GM21576 (cell line): ENCODE results near the gene FLACC1.
"Not testable (repeated sequence)": the region's sequence is repeated elsewhere in the genome, so short reads cannot be mapped to it uniquely, and the experiment has no call there.

ENCODE experiments used
- ATAC-seq: cut with Tn5 transposase; IDR thresholded peaks from one replicate; pipeline ENCODE4 v1.9.1; 2021; ENCODE audit warnings: mild to moderate bottlenecking, moderate library complexity; ENCODE audit not compliant: unreplicated experiment

The FLACC1 gene, protein sequence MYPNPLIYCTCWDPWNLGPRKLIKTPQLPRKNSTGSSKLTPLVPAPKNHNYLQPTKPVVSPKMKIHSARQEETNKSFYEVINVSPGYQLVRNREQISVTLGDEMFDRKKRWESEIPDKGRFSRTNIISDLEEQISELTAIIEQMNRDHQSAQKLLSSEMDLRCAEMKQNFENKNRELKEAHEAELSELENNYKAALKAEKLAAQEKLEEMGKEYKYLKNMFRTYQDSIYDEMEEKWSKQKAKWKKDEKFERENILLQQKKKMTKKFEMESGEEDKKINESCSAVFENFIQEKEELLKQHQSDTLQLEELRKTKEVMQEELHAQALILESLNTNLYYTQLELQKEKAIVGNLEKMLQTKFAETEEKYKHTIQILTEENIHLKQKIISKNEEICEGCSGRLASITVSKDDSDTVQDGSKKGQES

GRCh38 chr2:201357221-201357620, at the start of gene FLACC1:
Gene FLACC1 (minus strand): TSS chr2:201357345. CDS start chr2:201351404, 5,941 bp downstream.
- ATAC-seq = no peak

- no peak for ATAC-seq
Measured at GRCh38 chr2:201406077-201406662, 49.0 kb upstream of the FLACC1 start.

DNA sequence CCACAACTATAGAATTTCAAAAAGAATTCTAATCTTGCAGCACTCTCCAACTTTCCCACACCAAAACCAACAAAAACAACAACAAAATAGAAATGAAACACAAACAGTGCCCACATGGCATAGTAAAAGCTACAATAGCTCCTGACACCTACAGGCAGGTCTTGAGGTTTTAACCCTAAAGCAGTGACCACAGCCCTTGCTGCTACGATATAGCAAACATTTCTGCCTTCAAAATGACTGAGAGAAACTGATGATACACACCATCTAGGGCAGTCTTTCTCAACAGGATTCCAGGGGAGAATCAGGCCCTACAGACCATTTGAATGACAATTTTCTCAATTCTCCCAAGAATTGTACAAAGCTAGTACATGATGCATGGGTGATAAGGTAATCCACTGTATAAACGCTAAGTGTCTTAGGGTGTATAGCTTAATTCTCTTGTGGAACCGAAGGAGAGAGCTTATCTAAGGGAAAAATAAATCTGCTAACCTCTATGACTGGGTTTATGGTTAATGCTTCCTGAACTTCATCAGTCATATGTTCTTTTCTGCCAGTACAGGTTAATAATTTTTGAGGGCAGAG, 47.6 kb upstream of the FLACC1 start:
- no peak for ATAC-seq

DNA sequence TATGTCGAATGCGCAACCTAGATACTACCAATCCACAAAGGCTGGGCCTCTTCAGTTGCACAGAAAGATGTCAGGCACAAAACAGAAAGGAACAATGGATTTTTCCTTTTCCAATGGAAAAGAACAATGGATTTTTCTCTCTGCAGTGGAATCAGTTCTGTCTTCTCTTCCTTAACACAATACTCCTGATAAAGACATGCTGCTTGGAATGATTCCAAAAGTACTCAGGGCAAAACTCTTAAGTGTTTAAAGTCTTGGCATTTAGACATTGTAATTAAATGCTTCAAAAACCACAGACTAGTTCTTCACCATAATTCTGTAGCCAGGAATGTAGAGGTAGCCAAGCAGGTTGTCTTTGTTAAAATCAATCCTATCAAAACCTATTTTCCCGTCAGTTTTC, 46.7 kb upstream of the FLACC1 start:
- no peak for ATAC-seq

- no peak for ATAC-seq
Measured at GRCh38 chr2:201402651-201403562, 45.8 kb upstream of the FLACC1 start.

DNA sequence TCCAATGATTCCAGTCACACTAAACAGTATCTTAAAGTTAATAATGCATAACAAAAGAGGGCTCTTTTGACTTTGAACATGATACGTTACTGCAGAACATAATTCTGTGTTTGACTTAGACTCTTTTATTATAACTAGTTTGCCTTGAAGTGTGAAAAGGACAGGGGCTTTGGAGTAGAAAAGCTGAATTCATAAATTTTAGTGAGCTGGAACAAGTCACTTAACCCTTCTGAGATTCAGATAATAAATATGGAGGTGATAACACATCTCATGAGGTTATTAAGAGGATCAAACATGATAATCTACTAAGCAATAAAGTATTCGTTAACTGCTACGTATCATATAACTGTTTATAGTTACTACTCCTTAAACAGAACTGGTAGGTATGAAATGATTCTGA, 44.7 kb upstream of the FLACC1 start:
- no peak for ATAC-seq

DNA sequence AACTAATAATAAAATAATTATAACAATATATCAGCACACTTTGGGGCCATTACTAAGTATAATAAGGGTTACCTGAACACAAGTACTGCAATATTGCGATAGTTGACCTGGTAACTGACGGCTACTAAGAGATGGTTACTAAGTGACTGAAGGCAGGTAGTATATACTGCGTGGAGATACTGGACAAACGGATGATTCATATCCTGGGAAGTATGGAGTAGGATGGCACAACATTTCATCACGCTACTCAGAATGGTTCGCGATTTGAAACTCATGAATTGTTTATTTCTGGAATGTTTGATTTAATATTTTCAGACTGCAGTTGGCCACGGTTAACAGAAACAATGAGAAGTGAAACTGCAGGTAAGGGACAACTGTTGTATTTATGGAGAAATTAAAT, 39.5 kb upstream of the FLACC1 start:
- no peak for ATAC-seq

- no peak for ATAC-seq
Measured at GRCh38 chr2:201383136-201383535, 26.0 kb upstream of the FLACC1 start.

- ATAC-seq = no peak
Measured at GRCh38 chr2:201378496-201379397, 21.6 kb upstream of the FLACC1 start.

DNA sequence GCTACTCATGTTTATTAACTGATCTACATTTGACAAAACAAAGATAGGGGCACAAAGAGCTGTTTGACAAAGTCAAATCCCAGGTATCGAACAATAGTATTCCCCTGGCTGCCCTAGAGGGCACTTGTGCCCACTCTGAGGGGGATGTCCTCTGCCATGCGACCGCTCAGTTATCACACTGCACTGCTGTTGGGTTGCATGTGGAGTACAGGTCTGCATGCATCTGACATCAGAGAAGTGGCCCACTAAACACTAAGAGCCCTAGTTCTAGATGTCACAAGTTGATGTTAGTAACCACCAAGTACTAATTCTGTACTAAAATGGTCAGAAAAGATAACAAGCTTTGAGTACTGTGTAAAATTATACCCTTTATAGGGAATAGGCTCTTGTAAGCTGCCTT, 20.1 kb upstream of the FLACC1 start:
- no peak for ATAC-seq

DNA sequence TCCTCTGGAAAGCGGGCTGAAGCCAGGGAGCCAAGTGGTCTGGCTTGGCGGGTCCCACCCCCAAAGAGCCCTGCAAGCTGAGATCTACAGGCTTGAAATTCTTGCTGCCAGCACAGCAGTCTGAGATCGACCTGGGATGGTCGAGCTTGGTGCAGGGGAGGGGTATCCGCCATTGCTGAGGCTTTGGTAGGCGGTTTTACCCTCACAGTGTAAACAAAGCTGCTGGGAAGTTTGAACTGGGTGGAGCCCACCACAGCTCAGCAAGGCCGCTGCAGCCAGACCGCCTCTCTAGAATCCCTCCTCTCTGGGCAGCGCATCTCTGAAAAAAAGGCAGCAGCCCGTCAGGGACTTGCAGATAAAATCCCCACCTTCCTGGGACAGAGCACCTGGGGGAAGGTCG, 12.6 kb upstream of the FLACC1 start:
- ATAC-seq = no peak

DNA sequence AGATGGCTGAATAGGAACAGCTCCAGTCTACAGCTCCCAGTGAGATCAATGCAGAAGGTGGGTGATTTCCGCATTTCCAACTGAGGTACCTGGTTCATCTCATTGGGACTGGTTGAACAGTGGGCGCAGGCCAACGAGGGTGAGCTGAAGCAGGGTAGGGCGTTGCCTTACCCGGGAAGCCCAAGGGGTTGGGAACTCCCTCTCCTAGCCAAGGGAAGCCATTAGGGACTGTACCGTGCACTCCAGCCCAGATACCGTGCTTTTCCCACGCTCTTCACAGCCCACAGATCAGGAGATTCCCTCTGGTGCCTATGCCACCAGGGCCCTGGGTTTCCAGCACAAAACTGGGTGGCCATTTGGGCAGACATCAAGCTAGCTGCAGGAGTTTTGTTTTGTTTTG, 12.2 kb upstream of the FLACC1 start:
- not testable (repeated sequence) for ATAC-seq

- ATAC-seq = no peak
Measured at GRCh38 chr2:201366146-201366545, 9.0 kb upstream of the FLACC1 start.

DNA sequence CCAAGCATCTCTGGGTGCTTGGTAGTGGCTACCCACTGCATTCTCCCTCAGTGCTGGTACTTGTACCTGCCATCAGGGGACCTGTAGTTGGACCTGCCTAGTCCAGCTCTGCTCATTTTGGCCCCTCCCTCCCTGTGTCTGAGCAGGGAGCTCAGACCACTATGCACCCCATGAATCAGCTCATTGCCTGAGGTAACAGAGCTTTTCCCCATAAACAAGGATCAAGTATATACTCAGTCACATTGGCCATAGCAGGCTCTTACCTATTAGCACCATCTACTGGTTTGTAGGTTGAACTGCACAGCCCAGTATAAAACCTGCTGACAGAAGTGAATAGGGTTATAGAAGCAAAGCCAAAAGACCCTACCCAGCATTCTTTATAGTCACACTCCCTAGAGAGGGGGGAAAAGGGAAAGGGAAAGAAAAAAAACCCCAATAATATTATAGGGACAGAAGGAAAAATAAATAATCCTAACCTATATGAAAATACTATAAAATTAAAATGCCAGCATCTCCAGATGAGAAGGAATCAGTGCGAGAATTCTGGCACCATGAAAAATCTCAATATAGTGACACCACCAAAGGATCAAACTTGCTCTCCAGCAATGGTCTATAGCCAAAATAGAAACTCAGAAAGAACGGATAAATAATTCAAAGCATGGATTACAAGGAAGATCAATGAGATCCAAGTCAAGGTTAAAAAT, 6.9 kb upstream of the FLACC1 start:
- peak; percentile 75 for ATAC-seq

GRCh38 chr2:201362396-201362795, 5.3 kb upstream of the FLACC1 start:
- ATAC-seq = no peak

DNA sequence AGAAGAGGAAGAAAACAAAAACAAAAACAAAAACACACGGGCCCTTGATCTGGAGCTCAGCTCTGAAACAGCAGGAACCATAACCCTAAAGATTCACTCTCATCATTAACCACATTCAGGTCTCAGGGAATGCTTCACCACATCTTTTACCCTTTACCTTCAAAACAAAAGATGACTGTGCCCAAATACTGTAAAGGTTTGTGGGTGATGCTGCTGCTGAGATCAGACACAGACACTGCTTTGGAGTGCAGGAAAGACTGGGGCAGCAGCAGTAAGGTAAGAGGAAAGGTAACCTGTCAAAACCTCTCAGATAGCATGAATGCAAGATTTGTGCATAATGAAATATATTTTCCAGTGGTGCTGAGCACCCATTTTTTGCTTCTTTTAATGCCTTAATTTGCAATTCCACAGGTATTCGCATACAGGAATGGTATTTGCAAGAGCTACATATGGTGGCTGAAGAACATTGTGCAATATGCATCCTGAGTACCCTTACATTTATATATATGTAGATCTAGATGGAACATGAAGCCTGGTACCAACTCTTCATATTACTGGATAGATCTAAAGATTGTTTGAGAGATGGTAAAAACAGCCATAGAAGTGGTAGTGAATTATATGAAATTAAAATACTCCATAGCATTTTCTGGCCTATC, 4.1 kb upstream of the FLACC1 start:
- ATAC-seq = no peak

DNA sequence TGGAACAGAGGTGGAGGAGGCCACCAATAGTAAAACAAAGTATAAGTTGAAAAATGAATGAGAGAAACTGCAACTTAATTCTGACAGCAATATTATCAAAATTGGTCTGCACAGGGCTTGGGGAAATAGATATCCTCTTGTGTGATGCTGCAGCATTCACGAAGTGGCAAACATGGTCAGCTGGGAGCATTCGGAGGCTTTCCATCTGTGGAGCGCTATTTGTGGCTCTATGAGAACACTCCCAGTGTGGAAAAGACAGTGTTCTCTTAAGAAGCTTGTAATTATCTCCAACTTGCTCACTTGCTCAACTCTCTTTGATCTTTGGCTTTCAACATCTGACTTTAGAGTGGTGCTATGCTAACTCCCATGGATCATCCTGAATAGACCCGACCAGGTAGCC, 3.1 kb upstream of the FLACC1 start:
- ATAC-seq = no peak

- ATAC-seq = no peak
Measured at GRCh38 chr2:201358684-201359083, 1.5 kb upstream of the FLACC1 start.

GRCh38 chr2:201353116-201353515, 4.0 kb downstream of the FLACC1 start:
- no peak for ATAC-seq
